Measurements from ENCODE around the gene PCNX2.

The PCNX2 gene

GRCh38 chr1:232982238-232982944 lies 313.1 kb downstream of the PCNX2 start:
- no peak for ATAC-seq

DNA sequence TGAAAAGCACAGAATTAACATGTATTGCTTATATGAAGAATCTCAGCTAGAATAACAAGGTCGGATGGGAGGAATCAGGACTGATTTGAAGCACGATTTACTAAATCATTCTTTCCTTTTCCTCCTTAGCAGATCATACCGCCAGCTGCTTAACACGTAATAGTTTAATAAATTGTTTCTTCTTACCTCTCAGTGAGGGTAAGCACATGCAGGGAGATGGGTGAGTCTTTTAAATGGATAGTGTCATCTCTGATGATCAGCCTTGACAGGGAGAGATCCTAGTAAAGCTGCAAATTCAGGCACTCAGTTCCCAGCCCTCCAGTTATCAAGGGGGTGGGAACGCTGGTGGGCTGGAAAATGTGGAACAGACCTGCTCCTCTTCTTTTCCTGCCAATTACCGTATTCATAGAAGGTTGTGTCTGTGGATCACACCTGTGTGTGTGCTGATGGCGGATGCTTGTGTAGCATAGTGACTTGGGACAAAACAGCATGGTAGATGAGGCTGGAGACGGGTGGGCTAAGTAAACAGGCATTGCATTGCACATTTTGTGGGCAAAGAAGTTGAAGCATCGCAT lies 314.5 kb downstream of the PCNX2 start:
- ATAC-seq, result no peak

GRCh38 chr1:232980355-232980978 lies 315.1 kb downstream of the PCNX2 start:
- no peak for ATAC-seq

DNA sequence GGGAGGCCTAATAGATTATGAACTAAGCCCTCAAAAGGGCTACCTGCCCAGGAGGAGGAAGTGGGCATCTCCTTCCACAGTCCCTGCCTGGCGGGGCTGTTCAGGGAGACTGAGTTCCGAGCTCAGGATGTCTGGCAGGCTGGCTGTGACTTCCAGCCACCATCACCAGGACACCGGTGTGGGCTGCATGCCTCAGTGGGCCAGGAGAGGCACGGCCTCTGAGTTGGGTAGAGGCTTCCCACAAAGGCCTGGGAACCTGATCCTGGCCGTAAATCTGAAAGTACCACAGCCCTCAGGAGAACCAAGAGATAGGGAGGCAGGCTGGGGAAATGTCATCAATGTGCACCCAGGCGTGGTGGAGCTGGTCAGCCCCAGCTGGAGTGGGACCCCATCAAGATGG lies 316.0 kb downstream of the PCNX2 start:
- ATAC-seq, result no peak

DNA sequence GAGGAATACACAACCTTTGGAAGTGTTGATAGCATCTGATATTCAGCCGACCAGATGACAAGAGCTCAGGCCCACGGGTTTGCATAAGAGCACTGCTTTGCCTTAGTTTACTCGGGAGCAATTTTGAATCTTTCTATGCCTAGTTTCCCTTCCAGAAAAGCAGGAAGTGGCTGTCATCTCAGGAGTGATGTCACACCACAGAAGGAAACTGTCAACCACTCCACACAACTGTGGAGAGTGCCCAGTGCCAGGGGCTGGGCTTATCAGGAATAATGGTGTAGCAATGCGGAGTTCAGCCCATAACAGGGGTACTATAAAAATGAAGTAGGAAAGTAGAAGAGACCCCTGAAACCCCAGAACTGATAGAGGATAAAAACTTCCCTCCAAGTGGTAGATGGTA lies 316.7 kb downstream of the PCNX2 start:
- ATAC-seq, result no peak

DNA sequence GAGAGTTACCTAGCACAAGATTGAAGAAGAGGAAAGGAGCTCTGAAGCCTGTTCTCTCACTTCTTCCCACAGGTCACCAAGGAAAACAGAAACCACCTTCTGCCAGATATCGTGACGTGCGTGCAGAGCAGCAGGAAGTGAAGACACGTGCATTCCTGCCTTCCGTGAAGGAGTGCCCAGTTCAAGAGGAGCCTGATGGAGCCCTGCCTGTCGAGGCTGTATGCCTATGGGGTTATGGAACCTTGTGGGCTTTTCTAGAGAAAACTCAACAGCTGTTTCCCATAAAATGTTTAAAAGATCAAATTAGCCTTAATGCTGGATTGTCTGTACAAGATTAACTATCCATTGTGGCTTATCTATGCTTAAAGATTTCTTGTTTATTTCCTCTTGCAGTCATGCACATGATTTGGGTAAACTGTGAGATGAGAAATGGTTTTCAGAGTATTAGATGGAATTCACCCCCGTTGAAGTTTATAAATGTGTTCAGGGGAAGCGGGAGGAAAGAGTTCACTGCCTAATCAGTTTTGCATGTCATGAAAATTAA lies 317.4 kb downstream of the PCNX2 start:
- ATAC-seq, result peak in 1 of 2 donors; percentile 37

GRCh38 chr1:232974971-232975370 lies 320.6 kb downstream of the PCNX2 start:
- no peak for ATAC-seq

GRCh38 chr1:232973652-232974611 lies 321.6 kb downstream of the PCNX2 start:
- no peak for ATAC-seq

DNA sequence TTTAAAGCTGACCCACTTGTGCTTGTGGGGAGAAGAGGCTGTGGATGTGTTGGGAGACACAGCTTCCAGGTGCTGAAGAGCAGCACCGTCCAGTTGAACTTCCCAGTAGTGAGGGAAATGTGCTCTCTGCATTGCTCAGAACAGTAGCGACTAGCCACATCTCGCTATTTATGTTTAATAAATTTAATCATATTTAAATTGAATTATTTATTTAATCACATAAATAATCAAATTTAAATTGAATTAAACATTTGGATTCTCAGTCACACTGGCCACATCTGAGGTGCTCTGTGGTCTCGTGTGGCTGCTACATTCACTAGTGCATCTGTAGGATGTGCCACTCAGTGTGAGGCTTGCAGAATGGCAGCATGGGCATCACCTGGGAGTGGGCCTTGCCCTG lies 325.0 kb downstream of the PCNX2 start:
- no peak for ATAC-seq

- no peak for ATAC-seq
Observed at GRCh38 chr1:232969799-232970198, 325.7 kb downstream of the PCNX2 start.

DNA sequence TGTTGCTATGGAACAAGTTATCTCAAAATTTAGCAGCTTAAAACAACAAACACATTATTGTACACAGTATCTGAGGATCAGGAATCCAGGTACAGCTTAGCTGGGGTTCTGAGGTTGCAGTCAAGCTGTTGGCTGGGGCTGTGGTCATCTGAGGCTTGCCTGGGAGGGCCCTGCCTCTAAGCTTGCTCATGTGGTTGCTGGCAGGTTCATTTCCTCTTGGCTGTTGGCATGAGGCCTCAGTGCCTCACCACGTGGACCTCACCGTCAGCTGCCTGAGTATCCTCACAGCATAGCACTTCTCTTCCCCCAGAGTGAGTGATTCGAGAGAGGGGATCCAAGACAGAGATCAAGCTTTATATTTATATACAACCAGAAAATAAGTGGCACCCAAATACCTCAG lies 326.6 kb downstream of the PCNX2 start:
- ATAC-seq, result peak in 1 of 2 donors; percentile 27

GRCh38 chr1:232968391-232968790 lies 327.1 kb downstream of the PCNX2 start:
- no peak for ATAC-seq

- ATAC-seq, result no peak
Observed at GRCh38 chr1:232966663-232967062, 328.9 kb downstream of the PCNX2 start.

- no peak for ATAC-seq
Observed at GRCh38 chr1:232965912-232966217, 329.7 kb downstream of the PCNX2 start.

DNA sequence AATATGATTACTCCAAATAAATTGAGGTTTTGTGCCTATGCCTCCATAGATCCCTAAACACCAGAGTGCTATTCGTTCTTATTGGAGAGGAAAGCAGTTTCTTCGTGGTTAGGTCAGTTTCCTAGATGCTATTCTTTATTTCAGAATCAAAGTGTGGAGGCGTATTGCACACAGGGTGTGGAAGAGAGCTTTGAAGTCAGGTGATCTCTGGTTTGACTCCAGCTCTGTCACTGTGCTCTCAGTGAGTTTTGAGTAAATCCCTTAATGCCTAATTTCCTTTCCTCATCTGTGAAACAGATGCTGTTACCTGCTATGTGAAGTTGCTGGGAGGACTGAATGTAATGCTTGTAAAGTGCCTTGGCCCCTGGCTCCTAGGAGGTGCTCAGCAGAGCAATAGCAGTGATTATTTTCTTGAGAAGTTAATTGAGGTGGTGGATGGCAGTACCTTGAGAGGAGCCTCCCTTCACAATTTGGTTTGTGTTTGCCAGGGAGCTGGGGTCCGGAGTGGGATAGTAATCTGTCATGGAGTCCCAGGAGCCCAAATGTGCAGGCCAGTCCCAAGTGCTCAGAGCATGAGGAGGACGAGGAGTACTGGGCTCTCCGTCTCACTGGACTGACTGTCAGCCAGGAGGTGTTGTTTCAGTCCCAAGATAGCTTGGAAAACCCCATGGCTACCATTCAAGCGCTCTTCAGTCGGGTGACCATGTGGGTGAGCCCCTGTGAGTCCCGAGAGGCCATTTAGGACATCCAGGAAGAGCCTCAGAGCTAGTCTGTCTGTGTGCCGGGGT lies 330.2 kb downstream of the PCNX2 start:
- ATAC-seq, result no peak

DNA sequence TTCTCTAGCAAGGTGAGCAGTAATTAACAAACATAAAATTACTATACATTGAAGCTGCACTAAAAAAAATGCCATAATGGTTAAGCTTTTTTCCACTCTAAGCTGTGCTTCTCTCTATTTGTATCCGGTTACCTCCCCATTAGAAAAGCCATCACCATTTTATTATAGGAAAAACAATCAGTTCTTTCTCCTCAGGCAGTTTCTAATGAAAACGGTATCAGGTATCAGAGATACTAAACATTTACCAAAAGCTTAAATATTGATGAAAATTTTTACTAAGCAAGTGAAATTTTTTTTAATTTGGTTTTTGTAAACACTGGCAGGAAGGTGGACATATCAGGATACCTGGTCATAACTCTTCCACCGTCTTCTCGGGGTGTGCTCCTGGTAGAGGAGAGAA lies 330.9 kb downstream of the PCNX2 start:
- ATAC-seq, result no peak

DNA sequence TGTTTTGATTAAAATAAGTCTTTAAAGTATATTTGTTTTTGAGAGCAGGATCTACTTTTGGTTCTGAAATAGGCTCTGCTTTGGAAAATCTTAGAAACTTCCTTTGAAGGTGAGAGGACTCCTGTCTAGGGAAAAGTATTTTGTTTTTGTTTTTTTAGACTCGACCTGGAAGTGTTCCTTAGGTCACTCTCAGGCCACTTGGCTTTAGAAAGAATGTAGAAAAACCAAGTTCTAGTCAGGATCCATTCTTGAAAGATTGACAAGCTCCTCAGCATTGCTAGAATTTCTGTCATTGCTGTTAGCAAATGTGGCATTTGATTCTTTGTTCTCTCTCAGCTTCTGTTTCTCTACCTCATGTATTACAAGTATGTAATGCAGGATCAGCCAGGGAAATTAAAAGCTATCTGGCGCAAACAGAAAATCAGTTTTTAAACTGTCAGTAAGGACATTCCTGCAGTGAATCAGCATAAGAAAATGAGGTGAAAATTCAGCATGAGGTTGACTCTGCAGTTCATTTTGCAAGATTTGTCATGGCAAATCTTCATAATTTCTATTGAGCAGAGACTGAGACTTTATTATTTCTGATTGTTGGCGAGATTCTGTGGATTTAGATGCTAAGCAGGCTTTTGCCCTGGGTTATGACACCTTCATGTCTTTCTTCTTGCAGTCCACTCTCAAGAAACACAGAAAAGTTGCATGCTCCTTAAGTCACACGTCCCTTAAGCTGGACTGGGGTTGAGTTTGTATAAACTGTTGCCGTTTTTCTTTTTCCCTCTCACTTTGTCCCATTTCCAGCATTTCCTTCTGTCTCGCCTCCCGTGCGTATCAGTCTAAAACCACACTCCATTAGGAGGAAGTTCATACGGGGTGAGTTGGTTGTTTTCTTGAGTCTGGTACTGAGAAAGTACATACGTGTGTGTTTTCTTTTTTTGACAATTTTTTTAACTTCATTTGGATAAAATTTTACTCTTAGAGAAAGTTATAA lies 332.5 kb downstream of the PCNX2 start:
- ATAC-seq, result no peak

GRCh38 chr1:232958067-232958466 lies 337.5 kb downstream of the PCNX2 start:
- ATAC-seq, result no peak

DNA sequence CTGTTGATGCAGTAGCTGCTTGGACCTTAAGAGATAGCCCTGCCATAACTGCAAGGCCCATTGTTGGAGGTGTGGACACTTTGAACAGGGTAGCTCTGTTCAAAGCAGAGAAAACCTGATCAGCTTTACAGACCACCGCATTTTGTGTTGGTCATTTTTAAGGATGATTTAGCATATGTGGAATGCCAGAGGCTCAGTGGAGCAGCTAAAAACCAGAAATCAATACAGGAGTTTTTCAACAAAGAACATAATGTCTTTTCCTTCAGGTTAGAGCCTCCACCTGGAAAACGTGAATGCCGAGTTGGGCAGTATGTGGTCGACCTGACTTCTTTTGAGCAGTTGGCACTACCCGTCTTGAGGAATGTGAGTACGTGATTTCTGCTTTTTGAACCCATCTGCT lies 339.4 kb downstream of the PCNX2 start:
- no peak for ATAC-seq

DNA sequence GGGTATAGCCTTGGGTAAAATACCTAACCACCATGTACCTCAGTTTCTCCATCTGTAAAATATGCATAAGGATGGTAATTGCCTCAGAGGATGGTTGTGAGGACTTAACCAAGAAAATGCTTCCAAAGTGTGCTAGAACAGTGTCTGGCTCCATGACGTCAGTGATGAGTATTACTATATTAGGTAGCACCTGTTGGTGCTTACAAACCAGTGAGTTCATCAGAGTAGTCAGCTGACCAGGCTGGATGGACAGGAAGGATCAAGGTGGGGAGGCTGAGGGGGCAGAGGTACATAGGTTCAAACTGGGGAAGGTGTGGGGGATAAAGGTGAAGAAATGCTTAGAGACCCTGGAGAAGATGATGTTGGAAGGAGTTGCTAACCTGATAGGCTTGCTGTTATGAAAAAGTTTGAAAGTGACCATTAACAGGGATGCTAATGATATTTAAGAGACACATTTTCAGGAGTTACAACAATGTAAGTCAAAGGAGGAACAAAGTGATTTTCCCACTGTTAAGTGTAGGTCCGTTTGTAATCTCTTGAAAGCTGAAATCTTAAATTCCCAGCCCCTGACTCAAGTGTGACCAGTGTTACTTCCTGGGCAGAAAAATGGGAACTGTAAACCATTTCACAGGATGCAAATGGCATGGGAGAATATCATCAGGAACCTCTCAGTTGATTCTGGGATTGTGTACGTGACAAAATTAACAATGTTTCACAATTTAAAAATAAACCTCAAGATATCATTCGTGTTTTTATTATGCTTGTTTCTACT lies 340.7 kb downstream of the PCNX2 start:
- no peak for ATAC-seq
